ENCODE data around the gene EGLN2.

EGLN2 gene

GRCh38 chr19:40786060-40787037 lies 12.6 kb upstream of the EGLN2 start:
- Histone ChIP-seq H3K27ac (no peak overlapping the region), H3K27me3 (ENCODE audit: control insufficient read depth, insufficient read depth, low read length) (no peaks in the 10 kb centered on the region), H3K36me3 (ENCODE audit: control insufficient read depth, insufficient read depth, low read length) (no peaks in the 10 kb centered on the region), H3K9me3 (ENCODE audit: control insufficient read depth, low read length) (no peaks in the 10 kb centered on the region), H3K4me3 (ENCODE audit: low read depth, low read length) (no peak overlapping the region), H2AFZ (no peak overlapping the region), H3K4me1 (no peaks in the 10 kb centered on the region), H3K79me2 (no peaks in the 10 kb centered on the region), H3K9ac (no peak overlapping the region), H3K4me2 (ENCODE audit: low read length) (no peak overlapping the region)
- no peak for TF ChIP-seq CTCF (IDR thresholded peaks at IDR 0.05)

GRCh38 chr19:40791349-40791748 lies 7.6 kb upstream of the EGLN2 start:
- Histone ChIP-seq H3K9me3 (ENCODE audit: control insufficient read depth, low read length) (no peaks in the 10 kb centered on the region), H3K4me1 (no peaks in the 10 kb centered on the region), H3K4me2 (ENCODE audit: low read length) (no peak overlapping the region), H3K27ac (no peak overlapping the region), H3K9ac (no peak overlapping the region), H2AFZ (no peak overlapping the region), H3K79me2 (no peaks in the 10 kb centered on the region), H3K36me3 (ENCODE audit: control insufficient read depth, insufficient read depth, low read length) (no peaks in the 10 kb centered on the region), H3K27me3 (ENCODE audit: control insufficient read depth, insufficient read depth, low read length) (no peaks in the 10 kb centered on the region), H3K4me3 (ENCODE audit: low read depth, low read length) (no peak overlapping the region)
- TF ChIP-seq CTCF (IDR thresholded peaks at IDR 0.05) = no peak

GRCh38 chr19:40791996-40792395 lies 7.0 kb upstream of the EGLN2 start:
- H3K27ac ChIP-seq = no peak overlapping the region
- no peak overlapping the region for H3K4me2 ChIP-seq (ENCODE audit: low read length)
- no peaks in the 10 kb centered on the region for H3K4me1 ChIP-seq
- H3K27me3 ChIP-seq (ENCODE audit: control insufficient read depth, insufficient read depth, low read length) = no peaks in the 10 kb centered on the region
- no peaks in the 10 kb centered on the region for H3K9me3 ChIP-seq (ENCODE audit: control insufficient read depth, low read length)
- no peak overlapping the region for H3K9ac ChIP-seq
- no peaks in the 10 kb centered on the region for H3K79me2 ChIP-seq
- TF ChIP-seq CTCF (IDR thresholded peaks at IDR 0.05) = no peak
- H2AFZ ChIP-seq = no peak overlapping the region
- H3K36me3 ChIP-seq (ENCODE audit: control insufficient read depth, insufficient read depth, low read length) = no peaks in the 10 kb centered on the region
- no peak overlapping the region for H3K4me3 ChIP-seq (ENCODE audit: low read depth, low read length)

- no peaks in the 10 kb centered on the region for H3K27me3 ChIP-seq (ENCODE audit: control insufficient read depth, insufficient read depth, low read length)
- H3K9me3 ChIP-seq (ENCODE audit: control insufficient read depth, low read length) = no peaks in the 10 kb centered on the region
- no peak for TF ChIP-seq CTCF (IDR thresholded peaks at IDR 0.05)
- H3K36me3 ChIP-seq (ENCODE audit: control insufficient read depth, insufficient read depth, low read length) = no peaks in the 10 kb centered on the region
- H3K4me2 ChIP-seq (ENCODE audit: low read length) = no peak overlapping the region
- H3K4me3 ChIP-seq (ENCODE audit: low read depth, low read length) = no peak overlapping the region
- peak overlapping the region; percentile 84 for H3K27ac ChIP-seq
- H3K9ac ChIP-seq = no peak overlapping the region
- peaks cover 8% of the 10 kb centered on the region for H3K79me2 ChIP-seq
- H2AFZ ChIP-seq = peak overlapping the region; percentile 89
- H3K4me1 ChIP-seq = peaks cover 12% of the 10 kb centered on the region
Measured at GRCh38 chr19:40797166-40797962, 1.6 kb upstream of the EGLN2 start.

Measured in parathyroid adenoma (tissue), 2 donors.